ENCODE data around the gene NAV2.
A peak's percentile ranks its signal among the peaks of the same experiment; 100 is the strongest.

Gene NAV2

DNA sequence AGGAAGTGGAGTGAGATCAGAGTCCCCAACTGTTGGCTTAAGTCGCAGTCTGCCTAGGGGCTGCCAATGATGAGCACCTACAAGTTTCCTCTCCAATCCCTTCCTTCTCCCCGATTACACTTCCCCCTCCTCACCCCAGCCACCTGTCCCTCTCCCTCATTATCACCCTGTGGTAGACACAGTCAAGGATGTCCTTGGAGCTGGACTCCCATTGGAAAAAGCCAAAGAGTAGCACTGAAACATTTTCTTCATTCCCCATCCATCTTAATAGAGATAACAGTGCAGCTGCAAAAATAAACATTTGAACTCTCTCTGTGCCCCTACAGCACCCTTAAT lies 301.4 kb downstream of the NAV2 start:
- TF ChIP-seq, protein P1, sequence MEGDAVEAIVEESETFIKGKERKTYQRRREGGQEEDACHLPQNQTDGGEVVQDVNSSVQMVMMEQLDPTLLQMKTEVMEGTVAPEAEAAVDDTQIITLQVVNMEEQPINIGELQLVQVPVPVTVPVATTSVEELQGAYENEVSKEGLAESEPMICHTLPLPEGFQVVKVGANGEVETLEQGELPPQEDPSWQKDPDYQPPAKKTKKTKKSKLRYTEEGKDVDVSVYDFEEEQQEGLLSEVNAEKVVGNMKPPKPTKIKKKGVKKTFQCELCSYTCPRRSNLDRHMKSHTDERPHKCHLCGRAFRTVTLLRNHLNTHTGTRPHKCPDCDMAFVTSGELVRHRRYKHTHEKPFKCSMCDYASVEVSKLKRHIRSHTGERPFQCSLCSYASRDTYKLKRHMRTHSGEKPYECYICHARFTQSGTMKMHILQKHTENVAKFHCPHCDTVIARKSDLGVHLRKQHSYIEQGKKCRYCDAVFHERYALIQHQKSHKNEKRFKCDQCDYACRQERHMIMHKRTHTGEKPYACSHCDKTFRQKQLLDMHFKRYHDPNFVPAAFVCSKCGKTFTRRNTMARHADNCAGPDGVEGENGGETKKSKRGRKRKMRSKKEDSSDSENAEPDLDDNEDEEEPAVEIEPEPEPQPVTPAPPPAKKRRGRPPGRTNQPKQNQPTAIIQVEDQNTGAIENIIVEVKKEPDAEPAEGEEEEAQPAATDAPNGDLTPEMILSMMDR (IDR thresholded peaks at IDR 0.05; ENCODE audit: insufficient read depth, low read depth, low read length, missing control alignments) = no peak
- no peak for DNase-seq (ENCODE audit: low read depth)
- H3K4me3 ChIP-seq (ENCODE audit: low read length) = no peak overlapping the region

DNA sequence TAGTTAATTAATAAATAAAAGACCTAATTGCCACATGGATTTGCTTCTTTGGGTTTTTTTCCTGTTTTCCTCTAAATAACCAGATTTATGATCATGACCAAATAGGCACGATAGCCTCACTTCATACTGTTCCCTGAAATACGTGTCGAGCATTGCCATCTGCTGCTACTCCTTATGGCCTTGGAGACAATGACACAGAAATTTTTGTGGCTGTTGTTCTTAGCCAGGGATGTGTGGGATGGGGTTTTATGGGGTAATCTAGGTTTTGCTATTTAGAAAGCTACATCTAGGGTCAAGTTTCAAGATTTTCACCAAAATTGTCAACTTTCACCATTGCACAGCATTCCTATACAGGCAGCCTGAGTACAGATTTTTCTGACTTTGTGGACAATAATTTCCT lies 302.5 kb downstream of the NAV2 start:
- no peak for DNase-seq (ENCODE audit: low read depth)
- H3K4me3 ChIP-seq (ENCODE audit: low read length) = no peak overlapping the region

DNA sequence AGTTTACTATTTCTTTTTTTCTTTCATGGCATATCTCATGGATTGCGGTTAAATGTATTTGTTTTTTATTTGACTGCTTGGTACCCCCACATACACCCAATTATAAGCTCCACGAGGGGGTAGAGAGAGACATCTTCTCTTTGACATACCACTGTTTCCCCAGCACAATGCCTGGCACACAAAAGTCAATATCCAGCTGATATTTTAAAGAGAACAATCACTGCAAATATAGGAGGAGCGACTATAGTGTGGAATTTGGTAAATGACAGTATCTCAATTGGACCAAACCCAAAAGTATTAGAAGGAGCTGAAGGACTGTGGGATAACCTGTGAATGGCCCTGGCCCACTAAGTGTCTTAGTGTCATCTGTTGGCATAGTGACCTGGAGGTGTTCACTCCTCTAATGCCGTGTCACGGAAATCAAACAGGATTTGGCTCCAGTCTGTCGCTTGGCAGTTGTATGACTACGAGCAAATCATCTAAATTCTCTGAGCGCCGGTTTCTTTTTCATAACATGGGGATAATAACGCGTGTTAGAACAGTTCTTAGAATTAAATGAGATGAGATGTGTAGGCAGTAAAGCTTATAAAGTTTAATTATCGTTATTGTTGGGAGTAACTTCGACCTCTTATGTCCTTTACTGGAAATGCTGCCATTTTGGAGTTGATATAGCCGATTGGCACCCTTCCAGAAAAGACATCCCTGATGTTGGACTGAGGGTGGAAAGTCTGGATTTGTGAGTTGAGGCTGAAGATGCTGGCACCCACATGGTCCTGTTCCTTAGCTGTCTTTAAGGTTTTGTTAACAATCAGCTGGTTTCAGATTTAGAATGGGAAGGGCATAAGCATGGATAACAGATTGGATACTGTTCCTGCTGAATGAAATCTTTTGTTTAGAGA lies 303.1 kb downstream of the NAV2 start:
- peak; percentile 63 for DNase-seq (ENCODE audit: low read depth)
- H3K4me3 ChIP-seq (ENCODE audit: low read length) = no peak overlapping the region
- TF ChIP-seq, protein P1 (IDR thresholded peaks at IDR 0.05; ENCODE audit: insufficient read depth, low read depth, low read length, missing control alignments) = no peak

More for the DNA sequence above, 302.5 kb downstream of the NAV2 start:
- TF ChIP-seq, protein P1 (IDR thresholded peaks at IDR 0.05; ENCODE audit: insufficient read depth, low read depth, low read length, missing control alignments) = no peak

DNA sequence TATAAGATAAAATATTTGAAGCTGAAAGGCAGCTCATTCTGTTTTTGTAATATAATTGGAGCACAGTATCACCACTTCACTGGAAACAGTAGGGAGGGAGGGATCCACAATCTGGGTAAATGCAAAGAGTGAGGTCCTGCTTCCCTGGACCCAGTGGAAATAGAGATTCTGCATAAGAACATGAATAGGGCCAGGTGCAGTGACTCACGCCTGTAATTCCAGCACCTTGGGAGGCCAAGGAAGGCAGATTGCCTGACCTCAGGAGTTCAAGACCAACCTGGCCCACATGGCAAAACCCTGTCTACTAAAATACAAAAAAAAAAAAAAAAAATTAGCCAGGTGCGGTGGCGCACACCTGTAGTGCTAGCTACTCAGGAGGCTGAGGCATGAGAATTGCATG lies 303.9 kb downstream of the NAV2 start:
- H3K4me3 ChIP-seq (ENCODE audit: low read length) = no peak overlapping the region
- TF ChIP-seq, protein P1 (IDR thresholded peaks at IDR 0.05; ENCODE audit: insufficient read depth, low read depth, low read length, missing control alignments) = no peak
- no peak for DNase-seq (ENCODE audit: low read depth)

DNA sequence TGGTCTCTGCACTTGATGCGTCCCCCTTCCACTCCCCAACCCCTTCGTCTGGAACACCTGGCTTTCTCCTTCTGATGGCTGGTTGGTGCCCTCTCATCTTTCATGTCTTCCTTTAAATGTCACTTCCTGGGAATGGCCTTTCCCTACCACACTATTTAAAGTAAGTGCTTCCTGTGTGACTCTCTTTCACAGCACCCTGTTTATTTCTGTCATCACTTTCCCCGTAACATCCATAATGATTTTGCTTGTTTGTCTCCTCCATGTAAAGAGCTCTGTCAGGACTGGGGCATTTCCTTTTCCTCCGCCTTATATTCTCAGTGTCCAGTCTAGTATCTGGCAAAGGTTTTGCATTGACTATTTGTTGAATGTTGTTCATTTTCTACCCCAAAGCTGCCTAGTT lies 304.7 kb downstream of the NAV2 start:
- TF ChIP-seq, protein P1 (IDR thresholded peaks at IDR 0.05; ENCODE audit: insufficient read depth, low read depth, low read length, missing control alignments) = no peak
- no peak overlapping the region for H3K4me3 ChIP-seq (ENCODE audit: low read length)

DNA sequence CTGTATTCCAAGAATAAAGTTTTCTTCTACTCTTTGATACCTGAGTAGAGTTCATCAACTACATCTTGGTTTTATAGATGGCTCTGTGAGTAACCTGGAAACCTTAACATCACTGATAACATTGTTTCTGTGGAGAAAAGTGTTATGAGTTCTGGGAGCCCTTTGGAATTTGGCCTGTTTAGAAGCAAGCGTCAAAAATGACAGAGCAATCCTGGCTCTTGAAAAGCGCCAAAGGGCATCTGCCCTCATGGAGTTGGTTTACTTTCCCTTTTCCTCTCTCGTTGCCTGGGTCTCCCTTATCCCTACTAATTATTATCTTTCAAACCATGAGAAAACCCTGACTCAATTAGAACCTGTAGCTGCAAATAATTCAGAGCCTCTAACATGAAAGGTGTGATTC lies 307.6 kb downstream of the NAV2 start:
- TF ChIP-seq, protein P1 (IDR thresholded peaks at IDR 0.05; ENCODE audit: insufficient read depth, low read depth, low read length, missing control alignments) = no peak
- no peak for DNase-seq (ENCODE audit: low read depth)
- no peak overlapping the region for H3K4me3 ChIP-seq (ENCODE audit: low read length)

More for the DNA sequence above, 304.7 kb downstream of the NAV2 start:
- DNase-seq (ENCODE audit: low read depth) = no peak

DNA sequence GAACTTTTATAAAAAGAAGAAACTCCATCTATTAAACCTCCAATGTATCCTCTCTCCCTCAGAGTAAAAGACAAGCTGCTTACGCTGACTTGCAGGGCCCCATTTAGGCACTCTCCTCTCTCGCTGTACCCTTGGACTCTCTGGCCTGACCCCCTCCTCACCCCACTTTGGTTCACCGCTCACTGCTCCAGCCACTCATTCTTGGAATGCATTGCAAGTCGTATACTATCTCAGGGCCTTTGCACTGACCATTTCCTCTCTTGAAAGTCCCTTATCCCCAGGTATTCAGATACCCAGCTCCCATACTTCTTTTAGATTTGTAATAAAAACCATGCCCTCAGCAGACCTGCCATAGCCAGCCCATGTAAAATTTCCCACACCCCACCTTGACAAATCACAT lies 308.1 kb downstream of the NAV2 start:
- TF ChIP-seq, protein P1 (IDR thresholded peaks at IDR 0.05; ENCODE audit: insufficient read depth, low read depth, low read length, missing control alignments) = no peak
- DNase-seq (ENCODE audit: low read depth) = no peak
- H3K4me3 ChIP-seq (ENCODE audit: low read length) = no peak overlapping the region
